Colon (tissue), 2 donors: Measurements from ENCODE around the gene TUBA3C.

ENCODE experiments used
- FAIRE-seq: peaks from 2 replicates; lab custom pipeline; 2012; peaks lifted over from hg19 to GRCh38; lab: Jason Lieb, UNC
- donor health status: control.
- donor health status: control.

The TUBA3C gene

GRCh38 chr13:19161308-19161707, 20.3 kb downstream of the TUBA3C start:
- FAIRE-seq, result no peak

- FAIRE-seq, result no peak
Measured at GRCh38 chr13:19159761-19160420, 21.7 kb downstream of the TUBA3C start.

- FAIRE-seq, result no peak
Measured at GRCh38 chr13:19159181-19159580, 22.4 kb downstream of the TUBA3C start.

- FAIRE-seq, result no peak
Measured at GRCh38 chr13:19158526-19159174, 23.0 kb downstream of the TUBA3C start.

GRCh38 chr13:19158006-19158405, 23.6 kb downstream of the TUBA3C start:
- no peak for FAIRE-seq

- no peak for FAIRE-seq
Measured at GRCh38 chr13:19157461-19157860, 24.2 kb downstream of the TUBA3C start.

- no peak for FAIRE-seq
Measured at GRCh38 chr13:19156013-19156825, 25.4 kb downstream of the TUBA3C start.

- no peak for FAIRE-seq
Measured at GRCh38 chr13:19155321-19155861, 26.2 kb downstream of the TUBA3C start.

GRCh38 chr13:19154843-19155242, 26.8 kb downstream of the TUBA3C start:
- no peak for FAIRE-seq

GRCh38 chr13:19153782-19154450, 27.7 kb downstream of the TUBA3C start:
- FAIRE-seq, result no peak

- FAIRE-seq, result no peak
Measured at GRCh38 chr13:19152403-19152802, 29.2 kb downstream of the TUBA3C start.

- FAIRE-seq, result no peak
Measured at GRCh38 chr13:19151581-19152263, 29.9 kb downstream of the TUBA3C start.

GRCh38 chr13:19150712-19151228, 30.9 kb downstream of the TUBA3C start:
- no peak for FAIRE-seq

- FAIRE-seq, result no peak
Measured at GRCh38 chr13:19150226-19150625, 31.4 kb downstream of the TUBA3C start.

GRCh38 chr13:19148561-19148960, 33.1 kb downstream of the TUBA3C start:
- no peak for FAIRE-seq
